HG02571 (cell line): ENCODE measurements around the gene KLHL6.

Source experiments
- ATAC-seq: cut with Tn5 transposase; IDR thresholded peaks from one replicate; pipeline ENCODE4 v1.9.1; 2021; ENCODE audit warnings: mild to moderate bottlenecking, moderate library complexity; ENCODE audit not compliant: unreplicated experiment

KLHL6 gene, protein sequence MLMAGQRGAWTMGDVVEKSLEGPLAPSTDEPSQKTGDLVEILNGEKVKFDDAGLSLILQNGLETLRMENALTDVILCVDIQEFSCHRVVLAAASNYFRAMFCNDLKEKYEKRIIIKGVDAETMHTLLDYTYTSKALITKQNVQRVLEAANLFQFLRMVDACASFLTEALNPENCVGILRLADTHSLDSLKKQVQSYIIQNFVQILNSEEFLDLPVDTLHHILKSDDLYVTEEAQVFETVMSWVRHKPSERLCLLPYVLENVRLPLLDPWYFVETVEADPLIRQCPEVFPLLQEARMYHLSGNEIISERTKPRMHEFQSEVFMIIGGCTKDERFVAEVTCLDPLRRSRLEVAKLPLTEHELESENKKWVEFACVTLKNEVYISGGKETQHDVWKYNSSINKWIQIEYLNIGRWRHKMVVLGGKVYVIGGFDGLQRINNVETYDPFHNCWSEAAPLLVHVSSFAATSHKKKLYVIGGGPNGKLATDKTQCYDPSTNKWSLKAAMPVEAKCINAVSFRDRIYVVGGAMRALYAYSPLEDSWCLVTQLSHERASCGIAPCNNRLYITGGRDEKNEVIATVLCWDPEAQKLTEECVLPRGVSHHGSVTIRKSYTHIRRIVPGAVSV

DNA sequence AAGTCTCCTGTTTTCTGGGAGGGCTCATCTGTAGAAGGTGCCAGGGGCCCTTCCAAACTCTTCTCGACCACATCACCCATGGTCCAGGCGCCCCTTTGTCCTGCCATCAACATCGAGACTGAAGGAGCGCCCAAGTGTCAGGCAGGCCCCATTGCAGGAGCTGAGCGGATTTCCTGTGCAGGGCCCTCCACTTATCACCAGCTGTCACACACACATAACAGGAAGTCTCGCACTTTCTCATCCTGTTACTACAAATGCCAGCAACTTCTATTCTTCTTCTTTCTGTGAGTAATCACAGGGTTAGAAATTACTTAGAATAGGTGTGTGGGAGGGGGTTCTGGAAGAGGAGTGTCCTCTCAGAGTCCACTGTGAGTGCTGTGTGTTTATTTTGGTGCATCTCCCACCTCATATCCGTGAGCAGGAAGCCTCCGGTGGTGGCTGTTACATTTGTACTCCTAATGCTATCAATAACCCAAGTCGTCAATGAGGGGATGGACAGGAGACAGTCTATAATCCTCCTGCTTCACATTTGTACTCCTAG lies at the start of gene KLHL6:
Gene KLHL6 (minus strand): TSS at position 166 of the 541 bp plus-strand sequence. CDS start 53 bp downstream, at position 113.
- peak; percentile 86 for ATAC-seq

DNA sequence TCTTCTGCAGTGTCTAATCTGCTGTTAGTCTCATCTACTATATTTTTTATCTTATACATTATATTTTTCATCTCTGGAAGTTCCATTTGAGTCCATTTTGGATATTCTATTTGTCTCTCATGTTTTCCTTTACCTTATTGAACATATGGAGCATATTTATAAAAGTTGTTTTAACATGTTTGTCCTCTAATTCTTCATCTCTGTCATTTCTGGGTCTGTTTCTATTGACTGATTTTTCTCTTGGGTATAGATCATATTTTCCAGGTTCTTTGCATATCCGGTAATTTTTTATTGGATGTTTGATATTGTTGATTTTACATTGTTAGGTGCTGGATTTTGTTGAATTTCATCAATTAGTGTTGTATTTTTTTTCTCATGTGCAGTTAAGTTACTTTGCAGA lies 42.5 kb upstream of the KLHL6 start:
- ATAC-seq = no peak

DNA sequence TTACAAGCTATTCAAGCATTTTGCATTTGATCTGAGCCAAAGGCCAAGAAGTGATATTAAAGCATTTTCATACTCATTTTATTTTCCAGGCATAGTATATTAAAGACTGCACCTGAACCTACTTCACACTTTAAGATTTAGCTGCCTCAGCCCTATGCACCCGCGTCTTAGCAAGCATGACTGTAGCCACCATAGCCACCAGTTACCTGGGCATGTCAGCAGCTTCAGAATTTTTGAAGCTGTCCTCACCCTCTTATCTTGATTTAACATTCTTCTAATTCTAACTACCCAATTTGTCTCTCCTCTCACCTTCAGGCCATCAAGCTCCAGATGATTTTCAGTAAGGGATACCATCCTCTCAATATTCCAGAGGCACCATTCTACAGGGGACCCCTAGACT lies 39.1 kb upstream of the KLHL6 start:
- ATAC-seq = no peak

DNA sequence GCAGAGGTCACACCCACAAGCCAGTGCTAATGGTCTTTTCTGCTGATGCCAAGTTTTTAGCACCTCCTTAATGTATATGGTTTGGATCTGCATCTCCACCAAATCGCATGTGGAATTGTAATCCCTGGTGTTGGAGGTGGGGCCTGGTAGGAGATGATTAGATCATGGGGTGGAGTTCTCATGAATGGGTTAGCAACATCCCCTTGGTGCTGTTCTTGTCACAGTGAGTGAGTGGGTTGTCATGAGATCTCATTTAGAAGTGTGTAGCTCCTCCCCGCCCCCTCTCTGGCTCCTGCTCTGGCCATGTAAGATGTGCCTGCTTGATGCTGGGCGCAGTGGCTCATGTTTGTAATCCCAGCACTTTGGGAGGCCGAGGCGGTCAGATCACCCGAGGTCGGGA lies 37.3 kb upstream of the KLHL6 start:
- no peak for ATAC-seq

DNA sequence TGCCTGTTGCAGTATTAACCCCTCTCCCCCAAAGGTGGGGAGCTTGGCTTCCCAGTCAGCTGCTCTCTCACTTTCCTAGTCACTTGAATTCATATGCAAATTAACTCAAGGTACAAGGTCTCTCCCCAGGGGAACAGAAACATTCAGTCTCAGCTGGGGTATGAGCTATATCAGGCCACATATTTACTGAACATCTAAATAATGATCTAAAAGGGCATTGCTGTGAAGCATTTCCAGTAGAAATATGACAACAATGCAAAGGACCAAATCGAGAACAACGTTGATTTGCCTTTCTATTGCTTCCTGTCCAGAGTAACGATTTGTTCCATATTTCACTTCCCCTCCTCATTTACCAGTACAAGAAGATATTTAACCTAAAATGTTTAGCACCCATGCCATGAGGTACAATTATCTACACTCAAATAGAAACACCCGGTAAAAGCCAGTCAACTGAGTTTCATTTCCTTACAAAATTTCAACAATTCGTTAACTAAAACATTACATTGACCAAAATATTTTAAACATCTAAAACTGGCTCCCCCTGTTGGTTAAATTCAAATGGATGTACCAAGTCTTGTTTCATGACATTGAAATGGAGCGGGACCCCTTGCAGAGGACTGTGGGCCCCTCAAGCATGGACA lies 36.5 kb upstream of the KLHL6 start:
- ATAC-seq = peak; percentile 82

DNA sequence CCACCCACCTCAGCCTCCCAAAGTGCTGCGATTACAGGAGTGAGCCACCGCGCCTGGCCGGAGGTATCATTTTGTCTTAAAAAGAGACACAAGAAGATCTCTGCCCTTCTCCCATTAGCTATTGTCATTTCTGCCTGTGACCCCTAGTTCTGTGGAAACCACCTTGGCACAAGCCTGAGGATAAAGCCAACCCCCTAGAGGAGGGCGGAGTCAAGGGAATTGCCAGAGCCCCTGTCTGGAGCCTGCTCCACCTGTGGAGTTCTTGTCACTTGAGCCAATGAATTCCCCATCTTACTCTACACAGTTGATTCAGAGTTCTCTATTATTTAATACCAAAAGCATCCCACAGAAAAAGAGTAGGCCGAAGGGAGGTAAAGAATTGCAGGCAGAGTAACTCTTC lies 34.9 kb upstream of the KLHL6 start:
- ATAC-seq = no peak

DNA sequence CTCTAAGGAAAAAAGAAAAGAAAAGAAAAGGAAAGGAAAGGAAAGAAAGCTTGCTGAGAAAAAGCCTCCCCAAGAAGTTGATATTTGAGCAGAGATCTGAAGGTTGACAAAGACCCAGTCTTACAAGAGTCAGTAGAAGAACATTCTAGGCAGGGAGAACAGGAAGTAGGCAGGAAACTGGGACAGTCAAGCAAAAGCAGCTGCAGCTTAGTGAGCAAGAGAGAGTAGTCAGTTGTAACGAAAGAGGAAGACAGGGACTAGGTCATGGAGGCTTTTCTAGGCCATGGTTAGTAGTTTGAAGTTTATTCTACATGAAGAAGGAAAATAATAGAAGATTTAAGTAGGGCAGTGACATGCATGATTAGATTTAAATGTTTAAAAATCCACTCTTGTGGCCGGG lies 31.8 kb upstream of the KLHL6 start:
- ATAC-seq = no peak

DNA sequence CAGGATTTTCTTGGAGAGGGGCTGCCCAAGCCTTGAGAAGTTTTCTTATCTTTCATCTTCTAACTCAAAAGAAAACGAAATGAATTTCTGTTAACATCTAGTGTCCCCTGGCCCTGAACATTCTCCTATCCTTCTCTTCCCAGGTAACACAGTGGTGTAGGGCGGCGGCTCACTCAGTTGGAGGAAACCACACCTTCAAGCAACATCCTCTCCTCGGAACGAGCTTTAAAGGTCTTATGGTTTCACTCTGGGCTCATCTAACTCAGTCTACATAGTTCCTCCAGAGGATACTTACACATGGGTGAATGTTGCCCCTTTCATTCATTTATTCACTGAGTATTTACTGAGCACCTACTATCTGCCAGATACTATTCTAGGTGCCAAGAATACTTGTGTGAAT lies 31.0 kb upstream of the KLHL6 start:
- ATAC-seq = no peak

DNA sequence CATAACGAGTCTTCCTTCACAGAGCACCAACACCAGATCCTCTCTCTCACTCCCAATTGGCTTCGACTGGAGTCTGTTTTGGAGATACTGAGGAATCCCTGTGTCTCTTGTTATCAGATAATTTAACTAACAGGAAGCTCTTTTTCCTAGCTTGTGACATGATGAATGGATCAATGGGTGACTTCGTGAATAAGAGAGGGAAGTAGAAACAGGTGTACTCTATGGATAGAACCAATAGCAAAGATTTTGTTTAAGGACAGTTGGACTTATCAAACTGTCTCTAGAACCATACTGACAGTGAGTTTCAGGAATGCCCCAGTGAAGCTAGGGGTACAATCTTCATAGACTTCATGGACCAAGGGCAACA lies 29.4 kb upstream of the KLHL6 start:
- ATAC-seq = no peak

DNA sequence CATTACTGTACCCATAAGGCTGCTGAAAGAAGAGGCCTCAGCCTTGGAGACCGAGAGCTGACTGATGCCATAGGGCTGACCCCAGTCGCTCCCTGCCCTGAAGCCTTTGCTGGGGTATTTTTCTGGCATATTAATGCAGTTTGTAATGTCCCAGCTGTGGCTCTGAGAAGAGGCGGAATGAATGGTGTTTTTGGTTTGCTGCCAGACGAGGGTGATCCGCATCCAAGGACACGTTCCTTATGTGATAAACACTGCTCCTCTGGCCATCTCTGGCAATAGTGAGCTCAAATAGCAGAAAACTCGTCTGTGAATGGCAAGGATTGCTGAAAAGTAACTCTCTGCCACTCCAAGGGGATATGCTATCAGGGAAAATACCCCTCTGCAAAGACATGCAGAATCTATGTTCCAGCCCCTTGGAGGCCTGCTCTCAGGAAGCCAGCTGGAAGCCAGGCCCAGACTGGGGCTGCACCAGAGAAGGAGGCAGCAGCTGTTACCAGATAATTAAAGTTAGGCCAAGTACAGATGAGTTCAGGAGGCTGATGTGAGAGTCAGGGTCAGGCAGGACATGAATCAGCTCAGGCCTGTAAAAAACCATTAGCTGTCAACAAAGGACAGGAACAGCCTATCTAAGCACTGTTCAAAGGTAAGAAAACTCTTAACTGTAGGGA lies 28.9 kb upstream of the KLHL6 start:
- no peak for ATAC-seq

DNA sequence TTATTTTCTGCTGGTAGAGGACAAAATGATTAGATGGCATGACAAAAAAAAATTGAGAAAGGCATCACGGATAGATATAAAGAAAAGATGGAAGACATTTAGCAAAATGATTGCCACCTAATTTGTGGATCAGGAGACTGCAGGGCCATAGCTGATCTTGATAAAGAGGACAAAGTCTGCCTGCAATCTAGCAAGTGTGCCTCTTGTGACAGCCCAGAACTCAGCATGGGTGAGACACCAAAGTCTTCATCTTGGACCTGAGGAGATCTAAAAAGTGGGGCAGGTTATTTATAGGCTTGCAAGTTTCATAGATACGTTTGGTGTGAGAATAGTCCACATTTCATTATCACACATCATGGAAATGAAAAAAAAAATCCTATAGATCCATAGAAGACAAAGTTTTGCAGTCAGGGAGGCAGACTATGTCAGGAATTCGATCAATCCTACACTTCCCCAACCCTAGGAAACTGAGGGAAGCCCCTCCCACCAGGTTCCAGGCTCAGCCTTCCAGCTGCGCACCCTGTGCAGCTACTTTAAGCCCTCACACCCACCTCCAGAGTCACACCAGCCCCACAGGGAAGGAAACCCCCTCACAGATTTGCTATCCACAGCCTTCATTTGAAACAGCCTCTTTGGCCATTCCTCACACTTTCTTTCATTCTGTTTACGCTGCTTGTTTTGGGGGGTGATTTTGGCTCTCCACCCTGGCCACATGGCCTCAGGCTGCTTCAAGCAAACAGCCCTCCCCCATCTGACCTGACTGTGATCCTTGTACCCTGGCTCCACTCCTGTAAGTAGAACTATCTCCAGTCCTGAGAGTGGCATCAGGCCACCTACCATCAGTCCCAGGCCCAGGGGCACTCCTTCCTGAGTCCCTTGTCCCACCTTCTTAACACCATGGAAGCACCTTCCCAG lies 28.1 kb upstream of the KLHL6 start:
- no peak for ATAC-seq

DNA sequence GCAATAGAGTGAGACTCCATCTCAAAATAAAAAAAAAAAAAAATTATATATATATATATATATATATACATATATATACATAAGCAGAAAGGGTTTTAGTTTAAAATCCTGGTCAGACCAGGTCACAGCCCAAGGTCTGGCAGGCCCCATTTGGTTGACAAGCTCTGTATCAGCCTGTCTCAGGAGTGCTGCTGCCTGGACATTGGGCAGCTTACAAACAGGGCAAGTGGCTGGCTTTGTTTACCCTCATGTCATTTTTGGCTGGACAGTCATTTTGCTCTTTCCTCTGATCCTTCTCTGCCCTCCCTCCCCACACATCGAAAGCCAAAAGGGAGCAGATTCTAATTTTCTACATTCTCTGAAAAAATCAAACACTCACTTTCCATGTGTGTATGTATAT lies 26.7 kb upstream of the KLHL6 start:
- no peak for ATAC-seq

DNA sequence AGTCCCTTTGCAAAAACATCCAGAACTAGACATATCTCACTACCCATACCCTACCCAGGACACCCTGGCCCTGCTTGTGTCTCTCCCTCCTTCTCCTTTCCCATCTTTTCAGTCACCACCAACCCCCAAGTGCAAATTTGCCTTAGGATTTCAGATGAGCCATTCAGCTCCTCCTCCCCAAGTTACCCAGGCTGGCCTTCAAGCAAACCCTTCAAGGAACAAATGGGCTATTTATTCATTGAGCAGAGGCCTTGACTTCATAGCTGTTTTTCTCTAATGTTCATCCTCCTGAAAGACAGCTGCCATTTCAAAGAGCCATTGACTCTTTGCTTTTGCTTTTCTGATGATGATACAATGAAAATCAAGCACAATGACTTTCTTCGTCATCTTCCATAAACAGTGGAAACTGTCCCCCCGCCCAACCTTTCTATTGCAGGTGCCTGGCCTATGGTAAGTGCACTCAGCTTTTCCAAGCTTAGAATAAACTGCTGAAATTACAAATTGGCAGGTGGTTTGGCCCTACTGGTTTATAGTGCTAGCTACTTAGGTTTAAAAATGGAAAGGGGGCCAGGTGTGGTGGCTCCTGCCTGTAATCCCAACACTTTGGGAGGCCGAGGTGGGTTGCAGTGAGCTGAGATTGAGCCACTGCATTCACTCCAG lies 26.1 kb upstream of the KLHL6 start:
- ATAC-seq = no peak

DNA sequence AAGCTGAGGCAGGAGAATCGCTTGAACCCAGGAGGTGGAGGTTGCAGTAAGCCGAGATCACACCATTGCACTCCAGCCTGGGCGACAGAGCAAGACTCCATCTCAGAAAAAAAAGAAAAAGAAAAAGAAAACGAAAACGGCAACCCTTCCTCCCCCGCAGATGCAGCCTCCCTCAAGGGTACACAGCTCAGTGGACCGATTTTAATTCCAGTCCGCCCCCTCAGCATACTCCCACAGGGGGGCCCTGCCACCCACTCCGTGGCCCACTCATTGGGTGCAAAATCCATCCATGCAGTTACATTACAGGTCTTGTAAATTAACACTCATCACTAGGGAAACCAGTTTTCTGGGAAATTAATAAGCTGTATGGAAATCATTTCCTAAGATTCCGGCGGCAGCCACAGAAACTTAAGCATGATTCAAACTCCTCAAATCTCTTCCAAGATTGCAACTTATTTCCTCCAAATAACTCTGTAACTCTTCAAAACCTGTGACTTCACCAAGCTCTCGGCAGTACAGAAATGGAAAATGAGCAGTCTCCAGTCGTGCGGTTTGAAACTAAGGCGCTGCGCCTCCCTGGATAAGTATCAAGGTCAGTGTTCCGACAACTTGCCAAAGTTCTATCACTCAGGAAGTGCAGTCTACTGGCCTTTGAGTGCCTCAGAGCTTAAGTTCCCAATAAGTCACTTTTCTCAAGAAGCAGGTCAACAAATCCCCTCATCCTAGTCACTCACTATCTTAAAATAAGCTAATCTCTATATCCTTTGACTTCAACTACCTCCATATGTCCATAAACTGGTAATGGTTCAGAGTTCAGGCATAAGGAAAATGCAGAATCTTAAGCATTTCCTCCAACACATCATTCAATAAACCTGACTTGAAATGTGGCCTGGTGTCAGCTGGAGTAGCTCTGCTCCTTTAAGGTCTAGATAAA lies 24.7 kb upstream of the KLHL6 start:
- no peak for ATAC-seq

DNA sequence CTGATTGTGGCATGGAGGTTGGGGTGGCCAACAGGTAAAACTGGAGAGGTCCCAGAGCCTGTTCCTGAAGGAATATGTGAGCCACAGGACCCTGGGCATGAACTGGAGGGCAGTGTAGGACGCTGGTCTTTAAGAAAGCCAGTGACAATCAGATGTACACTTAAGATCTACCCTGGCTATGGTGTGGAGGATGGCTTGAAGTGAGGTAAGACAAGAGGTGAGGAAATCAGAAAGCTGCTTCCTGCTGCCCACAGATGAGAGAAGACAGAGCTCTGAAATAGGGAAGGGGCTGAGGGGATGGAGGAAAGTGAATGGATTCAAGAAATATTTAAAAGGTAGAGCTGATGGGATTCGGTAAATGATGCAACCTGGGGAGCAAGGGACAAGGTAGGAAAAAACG lies 22.7 kb upstream of the KLHL6 start:
- ATAC-seq = no peak

DNA sequence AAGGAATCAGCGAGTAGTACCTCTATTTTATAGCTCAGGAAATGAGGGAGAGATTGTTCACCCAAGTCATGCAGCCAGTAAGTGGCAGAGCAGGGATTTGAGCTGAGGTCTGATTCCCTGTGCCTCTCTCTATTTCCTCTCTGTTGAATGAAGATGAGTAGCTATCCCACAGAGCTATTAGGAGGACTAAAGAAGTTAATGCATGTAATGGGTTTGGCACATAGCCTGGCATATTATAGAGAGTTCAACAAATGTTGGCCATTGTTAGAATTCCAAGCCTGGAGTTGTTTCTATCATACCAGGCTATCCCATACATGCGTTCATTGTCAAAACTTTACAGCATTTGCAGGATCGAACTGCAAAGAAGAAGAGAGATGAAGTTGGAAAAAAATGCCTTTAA lies 21.8 kb upstream of the KLHL6 start:
- ATAC-seq = no peak

DNA sequence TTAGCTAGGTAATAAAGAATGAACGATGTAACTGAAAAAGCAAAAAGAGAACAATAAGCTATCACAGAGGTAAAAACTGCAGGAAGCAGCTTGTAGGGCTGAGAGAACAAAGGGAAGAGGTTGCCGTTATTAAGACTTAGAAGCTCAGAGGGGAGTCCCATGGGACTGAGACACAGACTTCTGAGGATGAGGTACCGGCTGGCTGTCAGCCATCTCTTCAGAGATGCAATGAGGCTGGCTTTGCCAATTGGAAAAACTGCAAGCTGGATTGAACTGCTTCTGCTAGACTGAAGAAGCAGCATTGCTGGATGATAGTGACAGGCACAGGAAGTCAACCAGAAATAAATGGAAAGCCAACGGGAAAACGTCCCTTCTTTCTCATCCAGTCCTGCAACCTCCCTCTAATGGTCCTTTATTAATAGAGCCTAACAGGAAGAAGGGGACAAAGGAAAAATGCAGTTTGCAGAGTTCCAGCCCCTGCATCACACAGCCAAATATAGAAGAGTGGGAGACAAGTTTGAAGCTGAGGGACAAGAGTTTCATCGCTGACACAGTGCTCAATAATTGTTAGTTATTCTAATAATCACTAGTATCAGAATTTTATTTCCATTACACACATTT lies 21.1 kb upstream of the KLHL6 start:
- no peak for ATAC-seq

DNA sequence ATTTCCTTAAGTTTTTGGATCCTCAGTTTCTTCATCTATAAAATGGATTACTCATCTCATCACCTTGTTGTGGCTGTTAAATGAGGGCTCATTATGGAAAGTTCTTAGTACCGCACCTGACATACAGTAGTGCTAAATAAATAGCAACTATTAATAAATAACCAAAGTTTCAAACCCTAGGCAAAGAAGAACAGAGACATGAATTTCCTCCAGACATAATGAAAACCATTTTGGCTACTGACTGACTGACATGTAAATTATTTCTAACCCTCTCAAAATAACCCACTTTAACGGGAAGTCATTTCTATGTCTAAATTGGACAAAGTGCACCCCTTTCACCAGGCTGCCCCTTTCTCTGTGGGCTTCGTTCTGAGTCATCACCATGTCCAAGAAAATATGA lies 17.4 kb upstream of the KLHL6 start:
- no peak for ATAC-seq
